PC-3 (cell line): ENCODE measurements around the gene FMC1.

ENCODE experiments used
- EZH2 ChIP-seq: fragments of 300-600 bp; sonication (generic); IDR thresholded peaks from one replicate; pipeline ENCODE4 v1.6.1; 2017; ENCODE audit warnings: antibody characterized with exemption, mild to moderate bottlenecking, low read length; ENCODE audit not compliant: unreplicated experiment
- TF ChIP-seq, protein P1 (sequence below): fragments of 300-600 bp; sonication (generic); conservative IDR thresholded peaks from 2 replicates; pipeline ENCODE4 v1.5.1; 2017; ENCODE audit warnings: antibody characterized with exemption, low read depth, mild to moderate bottlenecking, low read length

DNA sequence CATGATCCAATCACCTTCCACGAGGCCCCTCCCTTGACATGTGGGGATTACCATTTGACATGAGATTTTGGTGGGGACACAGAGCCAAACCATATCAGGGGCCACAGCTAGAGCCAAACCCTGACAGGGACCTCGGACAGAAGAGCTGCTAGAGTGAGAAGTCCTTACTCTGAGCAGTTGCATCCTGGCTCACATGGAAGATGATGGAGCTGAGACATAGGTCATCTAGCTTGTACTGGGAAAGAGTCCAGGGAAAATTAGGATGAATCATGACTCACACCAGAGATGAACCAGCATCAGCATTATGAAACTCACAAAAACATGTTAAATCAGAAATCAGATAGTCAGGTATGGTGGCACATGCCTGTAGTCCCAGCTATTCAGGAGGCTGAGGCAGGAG, 12.8 kb upstream of the FMC1 start:
- no peak for TF ChIP-seq EZH2
- TF ChIP-seq, protein P1, sequence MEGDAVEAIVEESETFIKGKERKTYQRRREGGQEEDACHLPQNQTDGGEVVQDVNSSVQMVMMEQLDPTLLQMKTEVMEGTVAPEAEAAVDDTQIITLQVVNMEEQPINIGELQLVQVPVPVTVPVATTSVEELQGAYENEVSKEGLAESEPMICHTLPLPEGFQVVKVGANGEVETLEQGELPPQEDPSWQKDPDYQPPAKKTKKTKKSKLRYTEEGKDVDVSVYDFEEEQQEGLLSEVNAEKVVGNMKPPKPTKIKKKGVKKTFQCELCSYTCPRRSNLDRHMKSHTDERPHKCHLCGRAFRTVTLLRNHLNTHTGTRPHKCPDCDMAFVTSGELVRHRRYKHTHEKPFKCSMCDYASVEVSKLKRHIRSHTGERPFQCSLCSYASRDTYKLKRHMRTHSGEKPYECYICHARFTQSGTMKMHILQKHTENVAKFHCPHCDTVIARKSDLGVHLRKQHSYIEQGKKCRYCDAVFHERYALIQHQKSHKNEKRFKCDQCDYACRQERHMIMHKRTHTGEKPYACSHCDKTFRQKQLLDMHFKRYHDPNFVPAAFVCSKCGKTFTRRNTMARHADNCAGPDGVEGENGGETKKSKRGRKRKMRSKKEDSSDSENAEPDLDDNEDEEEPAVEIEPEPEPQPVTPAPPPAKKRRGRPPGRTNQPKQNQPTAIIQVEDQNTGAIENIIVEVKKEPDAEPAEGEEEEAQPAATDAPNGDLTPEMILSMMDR, result no peak
